ENCODE results near the gene GPR146. TPM values are rescaled to one million over a fixed set of nuclear protein-coding genes. Genes with fewer than 3 reads are reported as not detected.

GPR146 gene
- total RNA-seq, 1 donor from 2014 or later, result 3.1 TPM

- no peak overlapping the region for H3K4me3 Mint-ChIP-seq (ENCODE audit: unreplicated experiment)
- no peaks in the 10 kb centered on the region for H3K36me3 Mint-ChIP-seq (ENCODE audit: unreplicated experiment)
- H3K27ac Mint-ChIP-seq (ENCODE audit: unreplicated experiment), result no peak overlapping the region
- no peaks in the 10 kb centered on the region for H3K9me3 Mint-ChIP-seq (ENCODE audit: unreplicated experiment)
- DNase-seq, result no peak
- H3K4me1 Mint-ChIP-seq (ENCODE audit: low read depth, unreplicated experiment), result peaks cover 24% of the 10 kb centered on the region
- H3K27me3 Mint-ChIP-seq (ENCODE audit: unreplicated experiment), result peaks cover 9% of the 10 kb centered on the region
- TF ChIP-seq CTCF (IDR thresholded peaks at IDR 0.05; ENCODE audit: partially characterized antibody, unreplicated experiment), result no peak
Measured at GRCh38 chr7:1078519-1078918, 34.2 kb downstream of the GPR146 start.

- H3K4me3 Mint-ChIP-seq (ENCODE audit: unreplicated experiment), result no peak overlapping the region
- no peak overlapping the region for H3K27ac Mint-ChIP-seq (ENCODE audit: unreplicated experiment)
- no peaks in the 10 kb centered on the region for H3K9me3 Mint-ChIP-seq (ENCODE audit: unreplicated experiment)
- no peak for DNase-seq
- TF ChIP-seq CTCF (IDR thresholded peaks at IDR 0.05; ENCODE audit: partially characterized antibody, unreplicated experiment), result no peak
- H3K36me3 Mint-ChIP-seq (ENCODE audit: unreplicated experiment), result no peaks in the 10 kb centered on the region
- peaks cover 9% of the 10 kb centered on the region for H3K27me3 Mint-ChIP-seq (ENCODE audit: unreplicated experiment)
- peaks cover 24% of the 10 kb centered on the region for H3K4me1 Mint-ChIP-seq (ENCODE audit: low read depth, unreplicated experiment)
Measured at GRCh38 chr7:1078985-1079384, 34.6 kb downstream of the GPR146 start.

GRCh38 chr7:1079546-1079945, 35.2 kb downstream of the GPR146 start:
- no peak overlapping the region for H3K27ac Mint-ChIP-seq (ENCODE audit: unreplicated experiment)
- DNase-seq, result no peak
- H3K4me3 Mint-ChIP-seq (ENCODE audit: unreplicated experiment), result no peak overlapping the region
- H3K27me3 Mint-ChIP-seq (ENCODE audit: unreplicated experiment), result peaks cover 9% of the 10 kb centered on the region
- H3K4me1 Mint-ChIP-seq (ENCODE audit: low read depth, unreplicated experiment), result peaks cover 22% of the 10 kb centered on the region
- TF ChIP-seq CTCF (IDR thresholded peaks at IDR 0.05; ENCODE audit: partially characterized antibody, unreplicated experiment), result no peak
- H3K36me3 Mint-ChIP-seq (ENCODE audit: unreplicated experiment), result no peaks in the 10 kb centered on the region
- H3K9me3 Mint-ChIP-seq (ENCODE audit: unreplicated experiment), result no peaks in the 10 kb centered on the region

GRCh38 chr7:1080252-1080920, 36.0 kb downstream of the GPR146 start:
- H3K4me1 Mint-ChIP-seq (ENCODE audit: low read depth, unreplicated experiment), result peaks cover 26% of the 10 kb centered on the region
- H3K27me3 Mint-ChIP-seq (ENCODE audit: unreplicated experiment), result peaks cover 9% of the 10 kb centered on the region
- TF ChIP-seq CTCF (IDR thresholded peaks at IDR 0.05; ENCODE audit: partially characterized antibody, unreplicated experiment), result no peak
- H3K27ac Mint-ChIP-seq (ENCODE audit: unreplicated experiment), result peak overlapping the region; percentile 86
- H3K9me3 Mint-ChIP-seq (ENCODE audit: unreplicated experiment), result peaks cover 3% of the 10 kb centered on the region
- DNase-seq, result peak; percentile 65
- H3K36me3 Mint-ChIP-seq (ENCODE audit: unreplicated experiment), result no peaks in the 10 kb centered on the region
- peak overlapping the region; percentile 49 for H3K4me3 Mint-ChIP-seq (ENCODE audit: unreplicated experiment)

GRCh38 chr7:1080921-1081255, 36.5 kb downstream of the GPR146 start:
- TF ChIP-seq CTCF (IDR thresholded peaks at IDR 0.05; ENCODE audit: partially characterized antibody, unreplicated experiment), result no peak
- Mint-ChIP-seq H3K4me3 (ENCODE audit: unreplicated experiment) (peak overlapping the region; percentile 49), H3K27ac (ENCODE audit: unreplicated experiment) (peak overlapping the region; percentile 86), H3K9me3 (ENCODE audit: unreplicated experiment) (peaks cover 3% of the 10 kb centered on the region), H3K27me3 (ENCODE audit: unreplicated experiment) (peaks cover 9% of the 10 kb centered on the region), H3K4me1 (ENCODE audit: low read depth, unreplicated experiment) (peaks cover 26% of the 10 kb centered on the region), H3K36me3 (ENCODE audit: unreplicated experiment) (no peaks in the 10 kb centered on the region)
- no peak for DNase-seq

Data from glutamatergic neuron (in vitro differentiated cells).